HG03460 (cell line): Measurements from ENCODE around the gene GNAO1.

Source experiments
- ATAC-seq: cut with Tn5 transposase; IDR thresholded peaks from one replicate; pipeline ENCODE4 v1.9.1; 2021; ENCODE audit not compliant: unreplicated experiment

GNAO1 gene

DNA sequence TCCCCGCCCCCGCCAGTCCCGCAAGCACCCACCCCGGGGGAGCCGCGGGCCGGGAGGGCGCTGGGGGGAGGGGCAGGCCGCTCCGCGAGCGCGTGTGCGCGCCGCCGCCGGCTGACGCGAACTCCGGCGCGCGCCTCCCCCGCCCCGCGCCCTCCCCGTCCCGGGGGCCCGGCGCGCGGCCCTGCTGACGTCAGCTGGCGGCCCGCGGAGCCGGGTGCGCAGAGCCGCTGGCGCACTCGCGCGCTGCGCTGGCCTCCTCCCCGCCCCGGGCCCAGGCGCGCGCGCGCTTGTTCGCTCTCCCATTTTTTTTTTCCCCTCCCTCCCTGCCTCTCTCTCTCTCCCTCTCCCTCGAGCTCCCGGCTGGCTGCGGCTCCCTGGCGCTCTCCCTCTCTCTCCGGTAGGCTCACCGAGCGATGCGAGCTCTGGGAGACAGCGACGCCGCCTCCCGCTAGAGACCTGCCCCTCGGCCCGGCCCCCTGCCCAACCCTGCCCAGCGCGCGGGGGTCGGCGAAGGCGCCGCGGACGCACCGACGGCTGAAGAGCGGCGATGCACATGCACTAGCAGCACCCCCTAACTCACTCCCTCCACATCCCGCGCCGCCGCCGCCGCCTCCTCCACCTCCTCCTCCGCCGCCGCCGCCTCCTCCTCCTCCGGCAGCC lies at the start of gene GNAO1:
TSS of gene GNAO1 (plus strand) at position 334 of the 660 bp plus-strand sequence. CDS start 747 bp downstream, outside the sequence.
- no peak for ATAC-seq

DNA sequence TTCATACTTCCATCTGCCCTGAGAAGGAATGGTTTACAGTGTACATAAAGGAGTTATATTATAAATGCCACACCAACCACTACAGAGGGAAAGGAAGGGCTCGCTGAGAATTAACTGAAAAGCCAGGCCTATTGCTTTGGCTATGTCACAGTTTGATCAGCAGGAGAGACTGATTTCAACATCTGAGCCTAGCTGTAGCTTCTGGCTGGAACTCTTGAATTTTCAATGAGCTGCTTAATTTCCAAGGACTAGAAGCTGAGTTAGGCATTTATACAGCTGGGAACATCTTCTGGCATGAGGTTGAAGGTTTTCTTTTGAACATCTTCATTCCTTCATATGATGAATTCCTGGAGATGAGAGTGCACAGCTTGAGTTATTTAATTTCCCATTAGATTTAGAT lies 47.6 kb upstream of the GNAO1 start:
- ATAC-seq, result no peak

GRCh38 chr16:56145369-56145768 lies 45.9 kb upstream of the GNAO1 start:
- no peak for ATAC-seq

GRCh38 chr16:56151621-56152020 lies 39.7 kb upstream of the GNAO1 start:
- ATAC-seq, result no peak

GRCh38 chr16:56161658-56162057 lies 29.6 kb upstream of the GNAO1 start:
- ATAC-seq, result no peak

DNA sequence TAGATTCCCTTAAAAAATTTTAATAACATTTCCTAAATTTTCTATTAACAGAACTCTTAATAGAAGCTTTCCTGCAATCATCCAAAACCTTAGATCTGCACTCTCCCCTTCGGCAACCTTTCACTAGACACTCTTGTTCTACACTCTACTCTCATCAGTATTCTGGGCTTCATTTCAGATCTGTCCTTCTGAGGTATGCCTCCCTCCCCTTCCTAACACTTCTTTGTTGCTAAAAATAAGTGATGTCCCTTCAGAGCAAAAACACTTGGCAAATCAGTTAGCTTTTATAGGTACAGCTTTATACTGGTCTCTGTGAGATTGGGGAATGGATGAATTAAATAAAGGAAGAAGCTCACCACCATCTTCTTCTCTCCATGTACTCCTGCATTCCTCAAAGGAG lies 28.2 kb upstream of the GNAO1 start:
- no peak for ATAC-seq

- no peak for ATAC-seq
These were observed 27.4 kb upstream of the GNAO1 start for GRCh38 chr16:56163938-56164337.

GRCh38 chr16:56164636-56165035 lies 26.7 kb upstream of the GNAO1 start:
- no peak for ATAC-seq

DNA sequence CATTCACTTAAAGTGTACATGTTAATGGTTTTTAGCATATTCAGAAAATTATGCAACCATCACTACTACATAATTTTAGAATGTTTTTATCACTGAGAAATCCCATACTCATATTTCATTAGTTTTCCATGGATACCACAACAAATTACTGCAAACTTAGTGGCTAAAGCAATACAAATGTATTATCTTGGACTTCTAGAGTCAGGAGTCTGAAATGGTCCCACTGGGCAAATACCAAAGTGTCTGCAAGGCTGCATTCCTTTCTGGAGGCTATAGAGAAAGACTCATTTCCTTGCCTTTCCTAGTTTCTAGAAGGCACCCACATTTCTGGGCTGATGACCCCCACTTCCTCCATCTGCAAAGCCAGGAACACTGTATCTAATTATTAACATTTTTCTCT lies 16.9 kb upstream of the GNAO1 start:
- no peak for ATAC-seq

DNA sequence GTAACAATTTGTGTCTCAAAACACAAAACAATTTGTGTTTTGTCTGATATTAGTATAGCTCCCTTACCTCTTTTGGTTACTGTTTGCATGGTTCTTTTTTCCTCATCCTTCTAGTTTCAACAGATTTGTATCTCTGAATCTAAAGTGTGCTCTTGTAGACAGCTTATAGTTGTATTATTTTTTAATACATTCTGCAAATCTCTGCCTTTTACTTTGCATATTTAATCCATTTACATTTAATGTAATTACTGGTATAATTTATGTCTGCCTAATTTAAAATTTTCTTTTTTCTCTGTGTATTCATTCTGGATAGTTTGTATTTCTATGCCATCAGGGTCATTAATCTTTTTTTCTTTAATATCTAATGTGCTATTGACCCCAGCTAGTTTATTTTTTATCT lies 9.9 kb upstream of the GNAO1 start:
- ATAC-seq, result no peak

DNA sequence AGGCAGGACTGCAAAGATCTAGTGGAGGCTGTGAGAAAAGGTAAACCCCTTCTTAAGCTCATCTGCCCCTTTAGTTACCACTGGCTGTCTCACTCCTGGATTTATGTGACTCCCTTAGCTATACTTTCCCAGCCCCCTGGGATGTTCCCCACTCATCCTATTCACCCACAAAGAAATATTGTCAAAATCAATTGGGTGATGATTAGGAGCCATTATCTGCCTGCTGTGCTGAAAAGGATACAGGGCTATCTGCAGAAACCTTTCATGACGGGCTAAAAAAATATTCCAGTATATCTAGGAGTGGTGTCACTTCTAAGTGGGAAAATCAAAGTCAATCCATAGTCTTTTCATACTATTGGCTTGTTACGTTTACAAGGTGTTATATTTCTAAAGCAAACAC lies 8.0 kb upstream of the GNAO1 start:
- ATAC-seq, result no peak

GRCh38 chr16:56190048-56190676 lies 1.1 kb upstream of the GNAO1 start:
- ATAC-seq, result no peak

- no peak for ATAC-seq
These were observed 573 bp upstream of the GNAO1 start for GRCh38 chr16:56190677-56191155.

GRCh38 chr16:56191835-56192634 lies 746 bp downstream of the GNAO1 start:
- no peak for ATAC-seq

DNA sequence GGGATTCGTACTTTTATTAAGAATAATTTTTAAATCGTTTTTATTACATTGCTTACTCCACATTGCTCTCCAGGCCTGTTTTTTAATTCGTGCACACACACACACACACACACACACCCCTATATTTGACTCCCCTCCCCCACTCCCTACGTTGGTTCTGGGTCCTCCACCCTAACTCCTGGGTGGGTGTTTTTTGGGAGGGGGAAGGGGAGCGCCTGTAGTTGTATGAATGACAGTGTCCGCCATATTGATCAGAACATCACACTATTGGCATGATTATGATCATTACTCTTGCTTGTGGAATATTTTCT lies 1.3 kb downstream of the GNAO1 start:
- no peak for ATAC-seq

- ATAC-seq, result no peak
These were observed 2.0 kb downstream of the GNAO1 start for GRCh38 chr16:56192986-56193945.

GRCh38 chr16:56193951-56194726 lies 2.9 kb downstream of the GNAO1 start:
- ATAC-seq, result no peak

DNA sequence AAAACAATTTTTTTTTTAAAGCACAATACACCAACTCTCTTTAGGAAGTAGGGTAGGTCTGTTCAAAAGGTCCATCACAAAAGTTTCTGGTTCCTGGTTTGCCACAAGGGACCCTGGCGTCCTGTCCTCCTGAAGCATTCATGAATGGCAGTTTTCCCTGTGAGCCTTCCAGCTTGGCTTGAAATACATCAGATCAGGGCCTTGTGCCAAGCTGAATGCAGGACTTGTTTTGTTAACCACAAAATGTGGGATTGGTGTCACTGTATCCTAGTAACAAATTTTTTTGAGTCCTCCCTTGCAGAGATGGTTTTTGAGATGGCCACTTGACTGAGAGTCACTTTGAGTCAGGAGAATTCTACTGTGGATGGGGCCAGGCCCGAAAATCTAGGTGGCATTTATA lies 3.9 kb downstream of the GNAO1 start:
- no peak for ATAC-seq

GRCh38 chr16:56196381-56196780 lies 5.1 kb downstream of the GNAO1 start:
- no peak for ATAC-seq
